ENCODE measurements around the gene OARD1.

Gene OARD1

GRCh38 chr6:41071501-41071922, 644 bp downstream of the OARD1 start:
- no peak for TF ChIP-seq CTCF (IDR thresholded peaks at IDR 0.05; ENCODE audit: low read depth, low read length)
- in situ Hi-C loops (cut with HindIII; ENCODE audit: low sequenced_read_pairs): no loop called here
- no peak for DNase-seq (ENCODE audit: low read depth, low spot score)
- H3K4me3 ChIP-seq (ENCODE audit: low read depth, low read length): peak overlapping the region; percentile 88

DNA sequence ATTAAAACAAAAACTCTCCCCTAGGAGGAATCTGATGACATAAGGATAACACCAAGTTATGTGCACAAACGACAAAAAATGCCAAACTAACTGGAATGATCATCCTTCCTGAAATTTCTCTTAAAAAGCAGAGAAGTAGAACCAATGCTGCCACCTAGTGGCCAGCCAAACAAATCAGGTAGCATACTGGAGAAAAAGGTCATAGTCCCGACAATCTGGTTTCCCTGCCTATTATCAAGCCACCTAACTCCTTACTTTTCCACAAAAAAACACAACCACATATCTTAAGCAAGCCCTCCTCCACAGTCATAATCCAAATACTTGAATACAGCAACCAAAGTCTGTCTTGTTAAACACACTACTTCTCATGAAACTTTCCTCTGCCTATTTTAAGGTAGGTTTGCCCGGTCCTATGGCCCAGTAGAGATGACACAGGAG, 5.3 kb downstream of the OARD1 start:
- peak; percentile 84 for TF ChIP-seq CTCF (IDR thresholded peaks at IDR 0.05; ENCODE audit: low read depth, low read length)
- peak; percentile 83 for DNase-seq (ENCODE audit: low read depth, low spot score)
- no peak overlapping the region for H3K4me3 ChIP-seq (ENCODE audit: low read depth, low read length)
- in situ Hi-C loops (cut with HindIII; ENCODE audit: low sequenced_read_pairs): no loop called here

DNA sequence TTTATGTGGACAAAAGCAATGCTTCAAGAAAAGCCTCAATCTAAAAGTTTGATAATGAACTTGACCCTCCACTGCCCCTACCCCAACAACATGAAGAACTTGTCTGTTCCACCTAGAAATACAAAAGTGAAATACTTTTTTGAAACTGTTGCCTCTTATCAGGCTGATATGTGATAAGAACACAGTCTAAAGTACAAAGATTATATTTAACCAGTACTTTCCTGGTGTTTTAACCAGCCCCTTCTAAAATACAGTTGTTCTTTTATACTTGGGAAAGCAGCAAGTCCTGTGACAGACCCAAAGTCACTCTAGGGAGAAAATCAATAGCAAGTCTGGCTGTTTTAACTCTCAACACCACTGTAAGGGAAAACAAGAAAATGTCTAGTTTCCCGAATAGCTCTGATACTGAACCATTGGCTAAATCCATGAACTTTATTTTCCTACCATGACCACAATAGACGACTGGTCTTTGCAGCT, 6.6 kb downstream of the OARD1 start:
- no peak for TF ChIP-seq CTCF (IDR thresholded peaks at IDR 0.05; ENCODE audit: low read depth, low read length)
- no peak for DNase-seq (ENCODE audit: low read depth, low spot score)
- in situ Hi-C loops (cut with HindIII; ENCODE audit: low sequenced_read_pairs): no loop called here
- H3K4me3 ChIP-seq (ENCODE audit: low read depth, low read length): no peak overlapping the region

- no peak for DNase-seq (ENCODE audit: low read depth, low spot score)
- no peak overlapping the region for H3K4me3 ChIP-seq (ENCODE audit: low read depth, low read length)
- in situ Hi-C loops (cut with HindIII; ENCODE audit: low sequenced_read_pairs): no loop called here
- TF ChIP-seq CTCF (IDR thresholded peaks at IDR 0.05; ENCODE audit: low read depth, low read length): no peak
Measured at GRCh38 chr6:41064841-41065240, 7.3 kb downstream of the OARD1 start.

DNA sequence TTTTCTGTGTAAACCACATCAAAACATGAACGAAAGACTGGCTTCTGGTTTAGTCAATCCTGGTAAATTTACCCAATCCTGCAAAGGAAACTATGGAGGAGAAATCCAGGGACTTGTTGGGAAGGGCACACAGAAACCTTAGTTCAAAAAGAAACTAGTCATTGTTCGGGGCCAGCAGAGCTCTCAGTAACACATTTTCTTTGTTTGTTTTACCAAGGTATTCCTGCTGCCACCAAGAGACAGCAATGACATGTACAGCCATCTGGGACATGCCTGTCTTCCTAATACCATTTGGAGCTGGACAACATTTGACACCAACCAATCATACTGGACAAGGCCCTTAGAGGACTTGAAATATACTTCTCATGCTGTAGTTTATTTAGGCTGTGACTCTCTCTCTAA, 8.3 kb downstream of the OARD1 start:
- DNase-seq (ENCODE audit: low read depth, low spot score): no peak
- H3K4me3 ChIP-seq (ENCODE audit: low read depth, low read length): no peak overlapping the region
- in situ Hi-C loops (cut with HindIII; ENCODE audit: low sequenced_read_pairs): no loop called here
- TF ChIP-seq CTCF (IDR thresholded peaks at IDR 0.05; ENCODE audit: low read depth, low read length): no peak

GRCh38 chr6:41062056-41062455, 10.1 kb downstream of the OARD1 start:
- TF ChIP-seq CTCF (IDR thresholded peaks at IDR 0.05; ENCODE audit: low read depth, low read length): no peak
- H3K4me3 ChIP-seq (ENCODE audit: low read depth, low read length): no peak overlapping the region
- no peak for DNase-seq (ENCODE audit: low read depth, low spot score)
- in situ Hi-C loops (cut with HindIII; ENCODE audit: low sequenced_read_pairs): no loop called here

Data from astrocyte of the spinal cord (primary cell).